SJSA1 (cell line): Measurements from ENCODE around the gene DDX47. TPM values are rescaled to one million over a fixed set of nuclear protein-coding genes. Genes with fewer than 3 reads are reported as not detected.
A peak's percentile ranks its signal among the peaks of the same experiment; 100 is the strongest.
"Not testable (repeated sequence)": the region's sequence is repeated elsewhere in the genome, so short reads cannot be mapped to it uniquely, and the experiment has no call there.

ENCODE experiments used
- DNase-seq, 2 experiments: peaks; one replicate each; pipeline ENCODE4 v3.0.0-alpha.2; 2015 to 2020; ENCODE audit warnings: low spot score in 2 of 2, low read depth in 1 of 2
- H3K27ac ChIP-seq: fragments of 250-450 bp; sonication (Bioruptor Pico); 2 replicates; pipeline ENCODE4 v1.5.1; 2020; ENCODE audit warnings: mild to moderate bottlenecking, moderate library complexity
- H3K27me3 ChIP-seq: fragments of 250-450 bp; sonication (Bioruptor Pico); replicated peaks from 2 replicates; pipeline ENCODE4 v1.5.1; 2020; ENCODE audit warnings: mild to moderate bottlenecking, moderate library complexity
- H3K36me3 ChIP-seq: fragments of 250-450 bp; sonication (Bioruptor Pico); 2 replicates; pipeline ENCODE4 v1.5.1; 2020; ENCODE audit warnings: mild to moderate bottlenecking
- H3K4me1 ChIP-seq: fragments of 250-450 bp; sonication (Bioruptor Pico); replicated peaks from 2 replicates; pipeline ENCODE4 v1.6.1; 2021; ENCODE audit warnings: mild to moderate bottlenecking
- H3K4me3 ChIP-seq: fragments of 250-450 bp; sonication (Bioruptor Pico); 2 replicates; pipeline ENCODE4 v1.5.1; 2020; ENCODE audit warnings: mild to moderate bottlenecking
- H3K9me3 ChIP-seq: fragments of 250-450 bp; sonication (Bioruptor Pico); replicated peaks from 2 replicates; pipeline ENCODE4 v1.5.1; 2020; ENCODE audit warnings: mild to moderate bottlenecking
- total RNA-seq: library from RNA; depleted of rRNA; stranded (reverse); fragments of >200 nt; shearing (Covaris generic); gene quantifications from 2 replicates; pipeline ENCODE4 v1.2.3, GENCODE V29; 2014

Gene DDX47
- total RNA-seq, 1 experiment from 2014 or later: 148 TPM

GRCh38 chr12:12846780-12847179 lies 33.6 kb downstream of the DDX47 start:
- H3K4me1 ChIP-seq, H3K9me3 ChIP-seq, H3K36me3 ChIP-seq, H3K4me3 ChIP-seq, H3K27me3 ChIP-seq, H3K27ac ChIP-seq, DNase-seq: not testable (repeated sequence)

DNA sequence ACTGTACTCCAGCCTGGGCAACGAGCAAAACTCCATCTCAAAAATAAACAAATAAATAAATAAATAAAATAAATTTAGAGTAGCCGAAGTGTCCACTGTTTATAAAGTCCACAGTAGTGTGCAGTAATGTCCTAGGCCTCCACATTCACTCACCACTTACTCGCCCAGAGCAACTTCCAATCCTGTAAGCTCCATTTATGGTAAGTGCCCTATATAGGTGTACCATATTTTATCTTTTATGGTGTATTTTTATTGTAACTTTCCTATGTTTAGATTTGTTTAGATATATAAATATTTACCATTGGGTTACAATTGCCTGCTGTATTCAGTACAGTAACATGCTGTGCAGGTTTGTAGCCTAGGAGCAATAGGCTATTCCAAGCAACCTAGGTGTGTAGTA lies 40.3 kb downstream of the DDX47 start:
- H3K27me3 ChIP-seq: no peaks in the 10 kb centered on the region
- no peak overlapping the region for H3K27ac ChIP-seq
- H3K9me3 ChIP-seq: no peaks in the 10 kb centered on the region
- H3K4me3 ChIP-seq: no peak overlapping the region
- no peaks in the 10 kb centered on the region for H3K36me3 ChIP-seq
- no peak for DNase-seq
- H3K4me1 ChIP-seq: no peaks in the 10 kb centered on the region

DNA sequence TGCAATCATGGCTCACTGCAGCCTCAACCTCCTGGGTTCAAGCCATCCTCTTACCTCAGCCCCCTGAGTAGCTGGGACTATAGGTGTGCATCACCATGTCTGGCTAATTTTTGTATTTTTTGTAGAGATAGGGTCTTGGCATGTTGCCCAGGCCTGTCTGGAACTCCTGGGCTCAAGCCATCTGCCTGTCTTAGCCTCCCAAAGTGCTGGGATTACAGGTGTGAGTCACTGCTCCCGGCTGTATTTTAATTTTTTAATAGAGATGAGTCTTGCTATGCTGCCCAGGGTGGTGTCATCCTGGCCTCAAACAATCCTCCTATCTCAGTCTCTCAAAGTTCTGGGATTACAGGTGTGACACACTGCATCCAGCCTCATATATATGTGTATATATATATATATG lies 46.5 kb downstream of the DDX47 start:
- Histone ChIP-seq H3K27ac (no peak overlapping the region), H3K4me1 (no peaks in the 10 kb centered on the region), H3K27me3 (no peaks in the 10 kb centered on the region), H3K9me3 (no peaks in the 10 kb centered on the region), H3K36me3 (no peaks in the 10 kb centered on the region), H3K4me3 (no peak overlapping the region)
- no peak for DNase-seq

GRCh38 chr12:12864243-12864642 lies 51.1 kb downstream of the DDX47 start:
- Histone ChIP-seq H3K27ac (no peak overlapping the region), H3K36me3 (no peaks in the 10 kb centered on the region), H3K27me3 (no peaks in the 10 kb centered on the region), H3K4me3 (no peak overlapping the region), H3K4me1 (0 out of 2 replicates have a peak, but pooled peaks cover 3% of the 10 kb centered on the region), H3K9me3 (no peaks in the 10 kb centered on the region)
- DNase-seq: no peak

DNA sequence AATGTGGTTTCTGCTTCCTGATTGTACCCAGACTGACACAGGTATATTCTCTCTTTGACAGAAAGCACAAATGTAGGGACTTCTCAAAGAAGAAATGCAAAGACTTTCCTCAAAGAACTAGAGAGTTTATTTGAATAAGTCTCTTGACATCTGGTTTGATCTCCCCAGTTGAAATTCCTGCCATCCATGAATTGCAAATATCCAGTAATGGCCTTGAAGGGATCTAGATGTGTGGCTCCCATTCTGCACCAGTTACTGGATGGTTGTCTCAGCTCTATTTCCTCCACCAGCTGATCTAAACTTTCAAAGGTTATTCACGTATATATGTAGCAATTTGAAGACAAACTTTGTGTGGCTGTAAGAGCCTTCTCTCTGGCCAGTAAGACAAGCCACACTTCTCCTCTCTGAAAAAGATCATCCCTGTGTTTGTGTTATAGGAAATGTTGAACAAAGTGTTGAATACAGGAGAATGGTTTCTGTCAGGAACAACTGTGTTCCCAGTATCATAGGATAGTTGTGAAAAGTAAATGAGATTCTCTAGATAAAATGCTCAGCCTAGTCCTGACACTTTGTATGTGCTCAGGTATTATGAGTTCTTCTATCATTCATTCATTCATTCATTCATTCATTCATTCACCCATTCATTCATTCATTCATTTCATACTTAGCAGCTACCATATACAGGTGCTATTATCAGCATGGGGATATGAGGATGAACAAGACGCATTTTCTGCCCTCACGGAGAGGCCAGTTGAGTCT lies 55.5 kb downstream of the DDX47 start:
- H3K4me1 ChIP-seq: peaks cover 45% of the 10 kb centered on the region

DNA sequence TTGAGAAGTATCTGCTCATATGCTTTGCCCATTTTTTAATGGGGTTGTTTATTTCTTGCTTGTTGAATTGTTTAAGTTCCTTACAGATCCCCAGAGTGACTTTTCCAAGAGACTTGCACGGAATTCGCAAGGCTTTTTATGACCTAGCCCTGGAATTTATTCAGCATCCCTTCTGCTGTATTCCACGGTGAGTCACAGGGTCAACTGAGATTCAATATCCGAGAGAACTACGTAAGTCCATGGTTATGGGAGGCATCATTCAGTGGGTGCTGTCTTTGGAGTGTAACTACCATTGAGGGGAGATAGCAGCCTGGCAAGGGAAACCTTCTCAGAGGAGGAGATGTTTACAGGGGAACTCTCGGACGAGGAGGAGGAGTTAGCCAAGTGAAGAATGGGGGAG lies 57.3 kb downstream of the DDX47 start:
- DNase-seq: peak; percentile 90 to 97
- Histone ChIP-seq H3K4me3 (no peak overlapping the region), H3K27ac (peak overlapping the region; percentile 92), H3K36me3 (peaks cover 3% of the 10 kb centered on the region; the same call in 1 of the 2 replicates), H3K4me1 (peaks cover 60% of the 10 kb centered on the region), H3K9me3 (no peaks in the 10 kb centered on the region), H3K27me3 (no peaks in the 10 kb centered on the region)

More for the DNA sequence above, 55.5 kb downstream of the DDX47 start:
- Histone ChIP-seq H3K27me3 (no peaks in the 10 kb centered on the region), H3K36me3 (no peaks in the 10 kb centered on the region), H3K9me3 (no peaks in the 10 kb centered on the region), H3K27ac (0 out of 2 replicates have a peak overlapping the region, but pooled peaks have one; percentile 12), H3K4me3 (no peak overlapping the region)
- DNase-seq: no peak

- DNase-seq: peak in 1 of 2 experiments; percentile 50
- Histone ChIP-seq H3K36me3 (peaks cover 3% of the 10 kb centered on the region; the same call in 1 of the 2 replicates), H3K27me3 (no peaks in the 10 kb centered on the region), H3K27ac (peak overlapping the region; percentile 92), H3K4me1 (peaks cover 60% of the 10 kb centered on the region), H3K4me3 (no peak overlapping the region), H3K9me3 (no peaks in the 10 kb centered on the region)
Observed at GRCh38 chr12:12871587-12872138, 58.5 kb downstream of the DDX47 start.

GRCh38 chr12:12872139-12872933 lies 59.2 kb downstream of the DDX47 start:
- peak overlapping the region; percentile 92 for H3K27ac ChIP-seq
- H3K9me3 ChIP-seq: no peaks in the 10 kb centered on the region
- peak overlapping the region; percentile 12 for H3K4me3 ChIP-seq
- H3K4me1 ChIP-seq: peaks cover 60% of the 10 kb centered on the region
- peaks cover 3% of the 10 kb centered on the region; the same call in 1 of the 2 replicates for H3K36me3 ChIP-seq
- H3K27me3 ChIP-seq: no peaks in the 10 kb centered on the region
- DNase-seq: peak; percentile 83 to 87

DNA sequence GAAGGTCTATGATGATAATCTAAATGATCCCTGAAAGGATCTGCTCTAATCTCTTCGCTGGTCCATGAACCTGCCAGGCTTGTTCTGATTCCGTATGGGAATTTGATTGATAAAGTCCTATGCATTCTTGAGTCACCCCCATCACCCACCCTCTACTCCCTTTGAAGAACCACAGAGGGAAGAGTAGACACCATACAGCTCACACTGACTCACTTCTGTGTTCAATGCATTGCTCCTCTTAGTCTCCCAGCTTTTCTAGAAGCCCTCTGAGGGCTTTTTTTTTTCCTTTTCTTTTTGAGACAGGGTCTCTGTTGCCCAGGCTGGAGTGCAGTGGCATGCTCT lies 59.8 kb downstream of the DDX47 start:
- peak overlapping the region; percentile 12 for H3K4me3 ChIP-seq
- H3K27ac ChIP-seq: peak overlapping the region; percentile 92
- peaks cover 3% of the 10 kb centered on the region; the same call in 1 of the 2 replicates for H3K36me3 ChIP-seq
- H3K27me3 ChIP-seq: no peaks in the 10 kb centered on the region
- no peaks in the 10 kb centered on the region for H3K9me3 ChIP-seq
- peaks cover 60% of the 10 kb centered on the region for H3K4me1 ChIP-seq
- DNase-seq: peak; percentile 51 to 74

DNA sequence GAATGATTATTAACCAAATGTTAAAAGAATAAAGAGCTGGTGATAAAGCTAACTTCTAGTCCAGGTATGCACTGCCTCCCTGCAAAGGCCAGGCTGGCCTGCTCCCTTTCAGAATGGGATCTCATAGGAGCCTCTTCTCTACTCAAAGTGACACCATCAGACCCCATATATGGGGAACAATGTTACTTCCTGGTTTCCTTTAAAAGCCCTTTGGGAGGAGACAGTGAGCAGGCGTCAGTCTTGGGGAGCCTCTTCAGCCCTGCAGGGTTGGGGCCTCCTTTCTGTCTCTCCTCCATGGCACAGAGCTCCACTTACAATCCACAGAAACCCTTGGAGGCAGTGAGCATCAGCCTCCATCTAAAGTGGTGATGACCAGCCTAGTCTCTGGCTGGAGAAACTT lies 60.9 kb downstream of the DDX47 start:
- Histone ChIP-seq H3K36me3 (peaks cover 3% of the 10 kb centered on the region; the same call in 1 of the 2 replicates), H3K9me3 (no peaks in the 10 kb centered on the region), H3K27me3 (no peaks in the 10 kb centered on the region), H3K4me1 (peaks cover 56% of the 10 kb centered on the region), H3K27ac (peak overlapping the region; percentile 92), H3K4me3 (no peak overlapping the region)
- no peak for DNase-seq

- H3K27me3 ChIP-seq, H3K36me3 ChIP-seq, H3K9me3 ChIP-seq, H3K4me3 ChIP-seq, H3K27ac ChIP-seq, DNase-seq: not testable (repeated sequence)
- H3K4me1 ChIP-seq: peaks cover 48% of the 10 kb centered on the region
Observed at GRCh38 chr12:12875301-12875700, 62.2 kb downstream of the DDX47 start.

DNA sequence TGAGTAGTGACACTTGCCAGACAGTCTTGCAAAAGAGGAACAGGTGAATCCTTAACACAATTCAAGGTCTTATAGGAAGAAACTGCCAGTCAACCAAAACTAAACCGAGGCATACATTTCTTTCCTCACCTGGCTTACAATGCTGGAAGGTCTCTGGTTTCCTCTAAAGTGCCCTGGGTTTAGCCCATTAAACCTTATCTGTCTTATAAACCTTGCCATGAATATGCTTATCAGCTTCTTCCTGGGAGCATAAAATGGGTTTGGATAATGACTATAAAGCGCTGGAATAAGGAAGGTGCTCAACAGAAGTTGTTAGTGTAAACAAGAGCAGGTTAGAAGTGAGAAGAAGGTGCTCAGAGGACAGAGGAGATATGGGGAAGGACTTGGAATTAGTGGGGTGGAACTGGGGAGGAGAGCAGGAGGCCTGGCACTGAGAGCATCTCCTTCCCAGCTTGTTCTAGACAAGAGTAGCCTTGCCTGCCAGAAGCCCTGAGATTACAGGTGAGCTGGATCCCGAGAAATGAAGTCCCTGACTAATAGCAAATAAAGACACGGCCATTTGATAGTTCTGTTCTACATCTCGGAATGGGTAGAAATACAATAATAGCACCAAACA lies 64.1 kb downstream of the DDX47 start:
- H3K27ac ChIP-seq: no peak overlapping the region
- no peak overlapping the region for H3K4me3 ChIP-seq

GRCh38 chr12:12877781-12878455 lies 64.8 kb downstream of the DDX47 start:
- Histone ChIP-seq H3K4me1 (peaks cover 43% of the 10 kb centered on the region), H3K27ac (no peak overlapping the region), H3K36me3 (peaks cover 3% of the 10 kb centered on the region; the same call in 1 of the 2 replicates), H3K4me3 (no peak overlapping the region), H3K27me3 (no peaks in the 10 kb centered on the region), H3K9me3 (peaks cover 4% of the 10 kb centered on the region; the same call in 1 of the 2 replicates)
- DNase-seq: no peak

More for the DNA sequence above, 64.1 kb downstream of the DDX47 start:
- Histone ChIP-seq H3K4me1 (peaks cover 43% of the 10 kb centered on the region), H3K27me3 (no peaks in the 10 kb centered on the region), H3K9me3 (no peaks in the 10 kb centered on the region), H3K36me3 (peaks cover 3% of the 10 kb centered on the region; the same call in 1 of the 2 replicates)
- no peak for DNase-seq
